ENCODE data around the gene RAB30. TPM values are rescaled to one million over a fixed set of nuclear protein-coding genes. Genes with fewer than 3 reads are reported as not detected.

The RAB30 gene
- total RNA-seq, 1 donor from 2014 or later, result 24.7 TPM

DNA sequence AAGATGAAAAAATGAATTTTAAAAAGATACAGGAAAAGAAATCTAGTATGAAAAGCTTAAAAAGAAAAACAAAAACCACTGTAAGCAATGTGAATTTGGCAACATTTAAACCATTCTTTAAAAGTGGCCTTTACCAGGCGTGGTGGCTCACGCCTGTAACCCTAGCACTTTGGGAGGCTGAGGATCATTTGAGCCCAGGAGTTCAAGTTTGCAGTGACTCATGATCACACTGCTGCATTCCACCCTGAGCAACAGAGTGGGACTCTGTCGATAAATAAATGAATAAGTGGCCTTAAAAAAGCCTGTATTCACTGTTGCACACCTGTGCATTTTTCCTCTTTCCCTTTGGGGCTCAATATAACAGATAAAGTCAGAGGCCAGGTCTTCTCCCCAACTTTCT lies 69.2 kb downstream of the RAB30 start:
- intact Hi-C loops (cut with micrococcal nuclease), result loop anchor here (10.0 kb wide), 1 partner anchor 62 kb away; no protein-coding TSS in a partner anchor
- TF ChIP-seq, protein P1, sequence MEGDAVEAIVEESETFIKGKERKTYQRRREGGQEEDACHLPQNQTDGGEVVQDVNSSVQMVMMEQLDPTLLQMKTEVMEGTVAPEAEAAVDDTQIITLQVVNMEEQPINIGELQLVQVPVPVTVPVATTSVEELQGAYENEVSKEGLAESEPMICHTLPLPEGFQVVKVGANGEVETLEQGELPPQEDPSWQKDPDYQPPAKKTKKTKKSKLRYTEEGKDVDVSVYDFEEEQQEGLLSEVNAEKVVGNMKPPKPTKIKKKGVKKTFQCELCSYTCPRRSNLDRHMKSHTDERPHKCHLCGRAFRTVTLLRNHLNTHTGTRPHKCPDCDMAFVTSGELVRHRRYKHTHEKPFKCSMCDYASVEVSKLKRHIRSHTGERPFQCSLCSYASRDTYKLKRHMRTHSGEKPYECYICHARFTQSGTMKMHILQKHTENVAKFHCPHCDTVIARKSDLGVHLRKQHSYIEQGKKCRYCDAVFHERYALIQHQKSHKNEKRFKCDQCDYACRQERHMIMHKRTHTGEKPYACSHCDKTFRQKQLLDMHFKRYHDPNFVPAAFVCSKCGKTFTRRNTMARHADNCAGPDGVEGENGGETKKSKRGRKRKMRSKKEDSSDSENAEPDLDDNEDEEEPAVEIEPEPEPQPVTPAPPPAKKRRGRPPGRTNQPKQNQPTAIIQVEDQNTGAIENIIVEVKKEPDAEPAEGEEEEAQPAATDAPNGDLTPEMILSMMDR (IDR thresholded peaks at IDR 0.05; ENCODE audit: borderline replicate concordance), result no peak
- DNase-seq, result no peak
- no peak overlapping the region for H3K4me3 ChIP-seq
- peaks cover 72% of the 10 kb centered on the region for H3K4me1 ChIP-seq
- no peaks in the 10 kb centered on the region for H3K36me3 ChIP-seq
- H3K27me3 ChIP-seq (ENCODE audit: low read depth), result no peaks in the 10 kb centered on the region
- H3K27ac ChIP-seq (replicated peaks), result peak overlapping the region; percentile 6
- no peaks in the 10 kb centered on the region for H3K9me3 ChIP-seq (replicated peaks)

DNA sequence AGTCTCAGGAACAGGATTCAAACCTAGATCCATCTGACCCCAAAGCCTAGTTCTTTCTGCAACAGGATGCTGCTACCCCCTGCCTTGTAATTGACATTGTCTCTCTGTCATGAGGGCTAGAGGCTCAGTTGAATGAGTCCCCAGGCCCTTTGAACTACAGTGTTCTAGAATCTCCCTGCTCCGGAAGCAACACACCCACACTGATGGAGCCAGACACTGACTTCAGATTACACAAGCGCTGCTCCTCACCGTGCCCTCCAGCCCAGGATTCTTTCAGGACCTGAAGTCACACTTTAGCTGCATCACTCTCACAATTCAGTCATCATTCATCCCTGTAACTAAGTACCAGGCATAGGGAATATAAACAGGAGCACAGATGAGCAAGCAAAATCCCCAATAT lies 69.6 kb downstream of the RAB30 start:
- Histone ChIP-seq H3K27me3 (ENCODE audit: low read depth) (no peaks in the 10 kb centered on the region), H3K4me1 (peaks cover 72% of the 10 kb centered on the region), H3K27ac (replicated peaks) (peak overlapping the region; percentile 6), H3K4me3 (no peak overlapping the region), H3K9me3 (replicated peaks) (no peaks in the 10 kb centered on the region), H3K36me3 (no peaks in the 10 kb centered on the region)
- no peak for DNase-seq
- TF ChIP-seq, protein P1 (IDR thresholded peaks at IDR 0.05; ENCODE audit: borderline replicate concordance), result no peak
- intact Hi-C loops (cut with micrococcal nuclease), result loop anchor here (10.0 kb wide), 1 partner anchor 63 kb away; no protein-coding TSS in a partner anchor

DNA sequence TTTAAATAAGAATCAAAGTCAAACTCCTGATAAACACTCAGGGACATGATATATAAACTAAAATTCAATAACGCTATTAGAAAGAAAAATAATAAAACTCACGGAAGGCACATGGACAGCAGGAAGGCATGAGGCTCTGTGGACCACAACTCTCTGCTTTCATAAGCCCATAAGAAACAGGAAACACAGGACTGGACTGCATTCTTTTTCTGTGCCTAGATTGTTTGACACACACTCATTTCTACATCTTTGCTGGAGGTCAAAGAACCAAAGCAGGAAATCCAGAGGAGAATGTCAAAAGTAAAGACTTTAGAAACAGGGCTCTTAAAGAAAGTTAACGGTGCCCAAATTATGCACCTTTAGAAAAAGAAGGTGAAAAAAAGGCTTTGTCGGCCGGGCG lies 71.3 kb downstream of the RAB30 start:
- Histone ChIP-seq H3K4me1 (peaks cover 74% of the 10 kb centered on the region), H3K36me3 (no peaks in the 10 kb centered on the region), H3K4me3 (no peak overlapping the region), H3K9me3 (replicated peaks) (no peaks in the 10 kb centered on the region), H3K27me3 (ENCODE audit: low read depth) (no peaks in the 10 kb centered on the region), H3K27ac (replicated peaks) (no peak overlapping the region)
- intact Hi-C loops (cut with micrococcal nuclease), result loop anchor here (10.0 kb wide), 1 partner anchor 64 kb away; no protein-coding TSS in a partner anchor
- no peak for DNase-seq
- TF ChIP-seq, protein P1 (IDR thresholded peaks at IDR 0.05; ENCODE audit: borderline replicate concordance), result no peak

DNA sequence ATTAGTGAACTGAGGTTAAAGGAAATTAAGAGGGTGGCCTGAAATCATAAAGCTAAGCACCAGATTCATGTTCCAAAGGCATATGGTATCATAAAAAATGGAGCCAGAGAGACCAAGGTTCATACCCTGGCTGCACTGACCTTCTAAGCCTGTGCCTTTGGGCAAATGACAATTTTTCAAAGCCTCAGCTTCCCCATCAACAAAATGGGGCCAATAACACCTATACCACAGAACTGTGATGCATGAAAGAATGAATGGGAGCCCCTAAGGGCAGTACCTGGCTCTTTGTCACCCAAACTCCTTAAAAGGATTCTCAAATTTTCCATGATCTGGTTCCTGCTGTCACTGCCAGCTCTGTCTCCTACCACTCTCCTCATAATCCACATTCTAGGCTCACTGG lies 72.5 kb downstream of the RAB30 start:
- no peaks in the 10 kb centered on the region for H3K36me3 ChIP-seq
- H3K4me3 ChIP-seq, result no peak overlapping the region
- H3K27ac ChIP-seq (replicated peaks), result no peak overlapping the region
- DNase-seq, result no peak
- H3K4me1 ChIP-seq, result peaks cover 80% of the 10 kb centered on the region
- intact Hi-C loops (cut with micrococcal nuclease), result no loop called here
- H3K9me3 ChIP-seq (replicated peaks), result no peaks in the 10 kb centered on the region
- TF ChIP-seq, protein P1 (IDR thresholded peaks at IDR 0.05; ENCODE audit: borderline replicate concordance), result no peak
- no peaks in the 10 kb centered on the region for H3K27me3 ChIP-seq (ENCODE audit: low read depth)

DNA sequence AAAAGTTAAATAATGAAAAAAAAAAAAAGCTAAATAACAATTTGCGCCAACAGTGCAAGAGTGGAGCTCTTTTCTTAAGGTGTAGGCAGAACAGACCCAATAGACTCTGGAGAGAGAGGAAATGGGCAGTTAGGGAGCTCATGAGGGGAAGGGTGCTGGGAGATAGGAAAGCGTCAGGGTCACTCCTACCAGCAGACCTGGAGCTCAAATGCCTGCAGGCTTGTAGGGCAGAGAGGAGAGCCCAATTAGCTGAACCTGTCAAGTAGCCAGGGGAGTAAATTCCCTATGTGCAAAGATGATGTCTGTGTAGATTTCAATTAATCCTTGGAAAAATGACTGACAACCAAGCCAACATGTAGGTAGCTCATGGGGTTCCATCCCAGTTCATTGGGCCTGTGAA lies 73.0 kb downstream of the RAB30 start:
- intact Hi-C loops (cut with micrococcal nuclease), result no loop called here
- H3K4me3 ChIP-seq, result no peak overlapping the region
- DNase-seq, result no peak
- no peak overlapping the region for H3K27ac ChIP-seq (replicated peaks)
- H3K9me3 ChIP-seq (replicated peaks), result no peaks in the 10 kb centered on the region
- H3K36me3 ChIP-seq, result no peaks in the 10 kb centered on the region
- no peaks in the 10 kb centered on the region for H3K27me3 ChIP-seq (ENCODE audit: low read depth)
- H3K4me1 ChIP-seq, result peaks cover 83% of the 10 kb centered on the region
- TF ChIP-seq, protein P1 (IDR thresholded peaks at IDR 0.05; ENCODE audit: borderline replicate concordance), result no peak

Measured in left ventricle myocardium inferior (tissue), 1 donor.